CD8-positive, alpha-beta memory T cell (primary cell): ENCODE measurements around the gene PACS1. TPM values are rescaled to one million over a fixed set of nuclear protein-coding genes. Genes with fewer than 3 reads are reported as not detected.
"Not testable (repeated sequence)": the region's sequence is repeated elsewhere in the genome, so short reads cannot be mapped to it uniquely, and the experiment has no call there.

Experiments used
- CTCF ChIA-PET: fragments of 350-600 bp; sonication (Branson Sonifier 250); formaldehyde crosslinking; loops from one replicate; lab custom pipeline; 2021; ENCODE audit warnings: antibody characterized with exemption; lab: Charles Lee
- POLR2A ChIA-PET: fragments of 350-600 bp; sonication (Branson Sonifier 250); formaldehyde crosslinking; loops from one replicate; lab custom pipeline; 2021; ENCODE audit warnings: antibody characterized with exemption; lab: Charles Lee
- DNase-seq, 5 donors: peaks; one replicate each; pipeline versions ENCODE4 v3.0.0 to v3.0.0-alpha.2; 2020 to 2022; ENCODE audit warnings: mixed read lengths in 1 of 5
- H3K27ac ChIP-seq: one replicate; pipeline ENCODE4 v1.7.0; 2013; ENCODE audit warnings: low read depth, mild to moderate bottlenecking, low read length, moderate library complexity
- H3K27me3 ChIP-seq: 2 replicates; pipeline ENCODE4 v1.7.0; 2013; ENCODE audit warnings: low read length, mild to moderate bottlenecking; ENCODE audit not compliant: insufficient read depth, poor library complexity, severe bottlenecking
- H3K36me3 ChIP-seq: 2 replicates; pipeline ENCODE4 v1.7.0; 2013; ENCODE audit warnings: mild to moderate bottlenecking, low read length, moderate library complexity; ENCODE audit not compliant: insufficient read depth
- H3K4me1 ChIP-seq: 2 replicates; pipeline ENCODE4 v1.7.0; 2013; ENCODE audit warnings: mild to moderate bottlenecking, low read length, moderate library complexity; ENCODE audit not compliant: insufficient read depth
- H3K4me3 ChIP-seq: 2 replicates; pipeline ENCODE4 v1.7.0; 2013; ENCODE audit warnings: mild to moderate bottlenecking, low read length
- H3K9me3 ChIP-seq: 2 replicates; pipeline ENCODE4 v1.7.0; 2013; ENCODE audit warnings: mild to moderate bottlenecking, low read length
- H3K27ac Mint-ChIP-seq, 8 donors: one replicate each; pipeline ENCODE4 v1.8.0; 2020 to 2021; ENCODE audit warnings: mixed read lengths in 8 of 8, mild to moderate bottlenecking in 6 of 8, inconsistent platforms in 3 of 8, moderate library complexity in 3 of 8
- H3K27me3 Mint-ChIP-seq, 2 donors: one replicate each; pipeline ENCODE4 v1.8.0; 2020 to 2021; ENCODE audit warnings: mixed read lengths in 2 of 2, mild to moderate bottlenecking in 1 of 2, moderate library complexity in 1 of 2
- H3K36me3 Mint-ChIP-seq, 3 donors: one replicate each; pipeline ENCODE4 v1.8.0; 2020 to 2021; ENCODE audit warnings: mixed read lengths in 3 of 3, inconsistent platforms in 1 of 3, mild to moderate bottlenecking in 1 of 3
- H3K4me1 Mint-ChIP-seq, 3 donors: one replicate each; pipeline ENCODE4 v1.8.0; 2020 to 2021; ENCODE audit warnings: mixed read lengths in 3 of 3, inconsistent platforms in 1 of 3, mild to moderate bottlenecking in 1 of 3
- H3K4me3 Mint-ChIP-seq, 7 donors: one replicate each; pipeline ENCODE4 v1.8.0; 2020 to 2021; ENCODE audit warnings: mixed read lengths in 7 of 7, mild to moderate bottlenecking in 6 of 7, moderate library complexity in 4 of 7, inconsistent platforms in 2 of 7
- H3K9me3 Mint-ChIP-seq, 5 donors: one replicate each; pipeline ENCODE4 v1.8.0; 2020 to 2022; ENCODE audit warnings: mixed read lengths in 5 of 5, mild to moderate bottlenecking in 3 of 5, moderate library complexity in 2 of 5, inconsistent platforms in 1 of 5
- polyA plus RNA-seq: library from polyadenylated mRNA; unstranded; fragments of 300-500 nt; fragmentation: Illumina TruSeq; gene quantifications from one replicate; pipeline ENCODE4 v1.2.3, GENCODE V29; 2021
- total RNA-seq, 2 experiments: library from RNA; stranded (reverse); gene quantifications; one replicate each; pipeline ENCODE4 v1.2.3, GENCODE V29; 2021

PACS1 gene
- total and polyA plus RNA-seq, 3 experiments from 2014 or later: 73.3 to 86.1 (median 77.4) TPM

DNA sequence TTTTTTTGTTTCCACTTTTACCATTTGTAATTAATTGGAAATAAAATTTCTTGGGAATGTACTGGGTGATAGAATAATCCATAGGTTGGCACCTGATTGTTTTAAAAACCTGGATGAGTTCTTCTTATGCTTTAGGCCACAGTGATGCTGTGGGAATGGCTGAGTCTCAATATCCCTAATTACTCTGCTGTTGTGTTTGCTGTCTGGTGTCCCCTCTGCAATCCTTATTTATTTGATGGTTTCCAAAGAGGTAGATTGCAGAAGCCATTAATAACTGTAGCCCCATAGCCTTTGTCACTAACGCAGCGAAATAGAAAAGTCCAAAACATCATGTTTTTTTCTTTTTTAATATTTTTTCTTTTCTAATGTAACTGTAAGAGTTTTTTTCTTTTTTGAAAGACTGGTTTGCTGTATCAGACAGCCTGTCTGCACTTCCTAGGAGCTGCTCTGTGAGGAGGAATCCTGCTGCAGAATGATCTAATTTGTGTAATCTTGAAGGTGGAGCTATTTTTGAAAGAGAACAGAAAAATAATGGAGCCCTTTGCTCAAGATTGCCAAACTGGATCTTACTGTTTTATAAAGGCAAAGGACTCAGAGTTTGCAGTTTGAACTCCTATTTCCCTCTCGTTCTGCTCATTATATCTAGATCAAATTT is 14.9 kb downstream of the PACS1 start:
- no peaks in the 10 kb centered on the region for H3K9me3 Mint-ChIP-seq
- H3K27ac Mint-ChIP-seq: peak overlapping the region; percentile 73 to 99 (median 91)
- no peaks in the 10 kb centered on the region for H3K27me3 ChIP-seq
- ChIA-PET POLR2A (no interaction called here), CTCF (interaction anchor here (1.3 to 9.0 kb wide), 3 partner anchors 16 to 51 kb away, joined by 3 to 103 read pairs (median 5); partner anchors contain the start of gene PACS1)
- H3K9me3 ChIP-seq: no peaks in the 10 kb centered on the region
- peaks cover 0 to 1% of the 10 kb centered on the region in 2 donors for H3K27me3 Mint-ChIP-seq
- no peak overlapping the region for H3K4me3 ChIP-seq
- H3K36me3 Mint-ChIP-seq: peaks cover 0 to 21% (median 5%) of the 10 kb centered on the region in 3 donors
- peak overlapping the region in 4 of 7 donors; percentile 19 to 62 (median 54) for H3K4me3 Mint-ChIP-seq
- H3K4me1 ChIP-seq: peaks cover 85% of the 10 kb centered on the region
- no peak for DNase-seq
- no peak overlapping the region for H3K27ac ChIP-seq
- no peaks in the 10 kb centered on the region for H3K36me3 ChIP-seq
- H3K4me1 Mint-ChIP-seq: peaks cover 80 to 90% (median 90%) of the 10 kb centered on the region in 3 donors

- Histone ChIP-seq H3K4me3 (no peak overlapping the region), H3K27me3 (no peaks in the 10 kb centered on the region), H3K4me1 (peaks cover 71% of the 10 kb centered on the region), H3K9me3 (no peaks in the 10 kb centered on the region), H3K36me3 (no peaks in the 10 kb centered on the region), H3K27ac (no peak overlapping the region)
- no peak for DNase-seq
- Mint-ChIP-seq H3K27me3 (peaks cover 0 to 1% of the 10 kb centered on the region in 2 donors), H3K9me3 (no peaks in the 10 kb centered on the region), H3K36me3 (peaks cover 0 to 19% (median 3%) of the 10 kb centered on the region in 3 donors), H3K4me1 (peaks cover 65 to 80% (median 79%) of the 10 kb centered on the region in 3 donors), H3K27ac (peak overlapping the region; percentile 33 to 76 (median 62)), H3K4me3 (peak overlapping the region in 3 of 7 donors; percentile 8 to 57 (median 26))
- ChIA-PET CTCF (no interaction called here), POLR2A (no interaction called here)
These were observed 17.3 kb downstream of the PACS1 start for GRCh38 chr11:66087148-66087908.

- no peak overlapping the region for H3K4me3 Mint-ChIP-seq
- CTCF ChIA-PET: interaction anchor here (0.7 kb wide), 1 partner anchor 18 kb away, joined by 3 read pairs; no protein-coding TSS in a partner anchor
- POLR2A ChIA-PET: no interaction called here
- no peaks in the 10 kb centered on the region for H3K27me3 ChIP-seq
- no peaks in the 10 kb centered on the region for H3K9me3 ChIP-seq
- peak overlapping the region in 7 of 8 donors; percentile 6 to 73 (median 36) for H3K27ac Mint-ChIP-seq
- H3K9me3 Mint-ChIP-seq: no peaks in the 10 kb centered on the region
- H3K27ac ChIP-seq: no peak overlapping the region
- no peaks in the 10 kb centered on the region for H3K27me3 Mint-ChIP-seq
- no peak overlapping the region for H3K4me3 ChIP-seq
- H3K4me1 ChIP-seq: peaks cover 54% of the 10 kb centered on the region
- no peaks in the 10 kb centered on the region for H3K36me3 ChIP-seq
- no peak for DNase-seq
- H3K36me3 Mint-ChIP-seq: peaks cover 0 to 22% (median 3%) of the 10 kb centered on the region in 3 donors
- peaks cover 52 to 70% (median 64%) of the 10 kb centered on the region in 3 donors for H3K4me1 Mint-ChIP-seq
These were observed 19.0 kb downstream of the PACS1 start for GRCh38 chr11:66089067-66089466.

GRCh38 chr11:66090288-66090687 is 20.2 kb downstream of the PACS1 start:
- H3K36me3 Mint-ChIP-seq: peaks cover 0 to 22% (median 3%) of the 10 kb centered on the region in 3 donors
- no peak overlapping the region for H3K27ac ChIP-seq
- H3K4me3 Mint-ChIP-seq: no peak overlapping the region
- H3K9me3 ChIP-seq: no peaks in the 10 kb centered on the region
- peaks cover 42% of the 10 kb centered on the region for H3K4me1 ChIP-seq
- no peak for DNase-seq
- no peaks in the 10 kb centered on the region for H3K27me3 Mint-ChIP-seq
- no peak overlapping the region for H3K4me3 ChIP-seq
- no peaks in the 10 kb centered on the region for H3K27me3 ChIP-seq
- ChIA-PET POLR2A (interaction anchor here (0.7 kb wide), 1 partner anchor 192 kb away, joined by 7 read pairs; no protein-coding TSS in a partner anchor), CTCF (no interaction called here)
- H3K27ac Mint-ChIP-seq: peak overlapping the region in 3 of 8 donors; percentile 22 to 73 (median 42)
- H3K9me3 Mint-ChIP-seq: no peaks in the 10 kb centered on the region
- H3K4me1 Mint-ChIP-seq: peaks cover 41 to 58% (median 52%) of the 10 kb centered on the region in 3 donors
- no peaks in the 10 kb centered on the region for H3K36me3 ChIP-seq

DNA sequence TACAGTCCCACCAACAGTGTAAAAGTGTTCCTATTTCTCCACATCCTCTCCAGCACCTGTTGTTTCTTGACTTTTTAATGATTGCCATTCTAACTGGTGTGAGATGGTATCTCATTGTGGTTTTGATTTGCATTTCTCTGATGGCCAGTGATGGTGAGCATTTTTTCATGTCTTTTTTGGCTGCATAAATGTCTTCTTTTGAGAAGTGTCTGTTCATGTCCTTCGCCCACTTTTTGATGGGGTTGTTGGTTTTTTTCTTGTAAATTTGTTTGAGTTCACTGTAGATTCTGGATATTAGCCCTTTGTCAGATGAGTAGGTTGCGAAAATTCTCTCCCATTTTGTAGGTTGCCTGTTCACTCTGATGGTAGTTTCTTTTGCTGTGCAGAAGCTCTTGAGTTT is 22.1 kb downstream of the PACS1 start:
- H3K36me3 ChIP-seq, H3K27ac Mint-ChIP-seq, POLR2A ChIA-PET, CTCF ChIA-PET, H3K27ac ChIP-seq, H3K27me3 Mint-ChIP-seq, H3K4me3 ChIP-seq, H3K9me3 Mint-ChIP-seq, H3K9me3 ChIP-seq, DNase-seq, H3K27me3 ChIP-seq, H3K4me3 Mint-ChIP-seq: not testable (repeated sequence)
- peaks cover 32% of the 10 kb centered on the region for H3K4me1 ChIP-seq
- Mint-ChIP-seq H3K36me3 (peaks cover 0 to 21% (median 5%) of the 10 kb centered on the region in 3 donors), H3K4me1 (peaks cover 36 to 52% (median 46%) of the 10 kb centered on the region in 3 donors)

DNA sequence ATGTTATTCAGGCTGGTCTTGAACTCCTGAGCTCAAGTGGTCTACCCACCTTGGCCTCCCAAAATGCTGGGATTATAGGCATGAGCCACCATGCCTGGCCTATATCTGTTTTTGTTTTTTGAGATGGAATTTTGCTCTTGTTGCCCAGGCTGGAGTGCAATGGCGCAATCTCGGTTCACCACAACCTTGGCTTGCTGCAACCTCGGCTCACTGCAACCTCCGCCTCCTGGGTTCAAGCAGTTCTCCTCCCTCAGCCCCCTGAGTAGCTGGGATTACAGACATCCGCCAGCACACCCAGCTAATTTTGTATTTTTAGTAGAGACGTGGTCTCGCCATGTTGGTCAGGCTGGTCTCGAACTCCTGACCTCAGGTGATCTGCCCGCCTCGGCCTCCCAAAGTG is 29.7 kb downstream of the PACS1 start:
- H3K27me3 ChIP-seq: not testable (repeated sequence)
- H3K4me1 ChIP-seq: peaks cover 50% of the 10 kb centered on the region
- POLR2A ChIA-PET: interaction anchor here (0.8 to 1.8 kb wide), 2 partner anchors 14 to 16 kb away, joined by 3 to 4 read pairs; no protein-coding TSS in a partner anchor

DNA sequence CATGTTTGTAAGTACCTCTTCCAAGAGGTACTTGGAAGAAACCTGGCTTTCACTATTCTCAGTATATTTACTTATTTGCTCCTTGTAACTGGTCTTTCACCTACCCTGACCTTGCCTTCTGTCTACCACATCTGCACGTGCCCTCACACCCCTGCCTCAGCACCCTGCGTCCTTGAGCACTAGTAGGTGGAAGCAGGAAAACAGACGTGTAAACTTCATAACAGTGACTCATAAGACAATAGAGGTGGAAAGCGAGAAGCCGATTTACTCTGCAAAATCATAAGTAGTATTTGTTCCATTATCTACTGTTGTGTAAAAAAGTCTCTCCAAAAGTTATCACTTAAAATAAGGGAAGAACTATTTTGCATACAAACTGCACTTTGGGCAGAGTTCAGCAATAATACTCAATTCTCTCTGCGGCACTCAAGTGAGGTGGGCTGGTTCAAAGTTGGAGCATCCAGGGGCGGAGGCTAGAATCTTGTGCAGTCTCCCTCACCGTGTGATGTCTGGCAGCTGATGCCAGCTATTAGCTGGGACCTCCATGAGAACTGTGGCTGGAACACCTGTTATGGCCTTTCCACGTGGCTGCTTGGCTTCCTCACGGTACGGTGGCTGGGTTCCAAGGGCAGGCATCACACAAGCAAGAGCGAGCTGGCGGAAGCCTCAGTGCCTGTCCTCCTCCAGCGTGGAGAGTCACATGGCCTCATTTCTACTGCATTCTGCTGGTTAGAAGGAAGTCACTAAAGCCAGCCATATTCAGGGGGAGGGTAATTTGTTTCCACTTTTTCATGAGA is 30.4 kb downstream of the PACS1 start:
- Histone ChIP-seq H3K4me1 (peaks cover 57% of the 10 kb centered on the region), H3K27ac (peak overlapping the region; percentile 8), H3K4me3 (peak overlapping the region; percentile 52), H3K9me3 (no peaks in the 10 kb centered on the region), H3K36me3 (no peaks in the 10 kb centered on the region), H3K27me3 (no peaks in the 10 kb centered on the region)
- Mint-ChIP-seq H3K36me3 (peaks cover 0 to 13% (median 10%) of the 10 kb centered on the region in 3 donors), H3K4me1 (peaks cover 54 to 76% (median 67%) of the 10 kb centered on the region in 3 donors), H3K27ac (peak overlapping the region; percentile 71 to 100 (median 90)), H3K9me3 (no peaks in the 10 kb centered on the region), H3K4me3 (peak overlapping the region; percentile 77 to 91 (median 84)), H3K27me3 (no peaks in the 10 kb centered on the region)
- ChIA-PET CTCF (interaction anchor here (1.0 to 5.8 kb wide), 4 partner anchors 13 to 48 kb away, joined by 3 to 37 read pairs (median 4); partner anchors contain the start of genes PACS1 and SF3B2), POLR2A (interaction anchor here (0.5 to 1.9 kb wide), 6 partner anchors 14 to 30 kb away, joined by 3 to 10 read pairs (median 4); no protein-coding TSS in a partner anchor)
- DNase-seq: peak; percentile 51 to 81 (median 69)

More for the DNA sequence above, 29.7 kb downstream of the PACS1 start:
- not testable (repeated sequence) for H3K27me3 Mint-ChIP-seq, H3K36me3 ChIP-seq, H3K9me3 ChIP-seq, H3K27ac ChIP-seq, H3K4me3 ChIP-seq, DNase-seq, H3K9me3 Mint-ChIP-seq
- H3K36me3 Mint-ChIP-seq: peaks cover 0 to 11% (median 10%) of the 10 kb centered on the region in 3 donors
- peaks cover 49 to 70% (median 60%) of the 10 kb centered on the region in 3 donors for H3K4me1 Mint-ChIP-seq
- peak overlapping the region in 5 of 8 donors; percentile 71 to 100 (median 88) for H3K27ac Mint-ChIP-seq
- CTCF ChIA-PET: interaction anchor here (1.1 to 5.8 kb wide), 2 partner anchors 16 to 30 kb away, joined by 7 to 37 read pairs; partner anchors contain the start of gene PACS1
- peak overlapping the region in 1 of 7 donors; percentile 81 for H3K4me3 Mint-ChIP-seq
